NB4 (cell line): ENCODE data around the gene ASIC1.

Experiments used
- CTCF ChIP-seq: IDR thresholded peaks from one replicate; pipeline ENCODE4 v1.5.1; 2012; ENCODE audit warnings: low read depth, low read length
- MAX ChIP-seq: IDR thresholded peaks from 2 replicates; pipeline ENCODE4 v1.6.1; 2011; ENCODE audit warnings: low read depth, low read length
- MYC ChIP-seq: IDR thresholded peaks from 2 replicates; pipeline ENCODE4 v1.6.1; 2011; ENCODE audit warnings: low read depth, low read length
- POLR2A ChIP-seq: IDR thresholded peaks from 2 replicates; pipeline ENCODE4 v1.6.1; 2011; ENCODE audit warnings: mild to moderate bottlenecking; ENCODE audit not compliant: insufficient read length; ENCODE audit errors: extremely low read depth

DNA sequence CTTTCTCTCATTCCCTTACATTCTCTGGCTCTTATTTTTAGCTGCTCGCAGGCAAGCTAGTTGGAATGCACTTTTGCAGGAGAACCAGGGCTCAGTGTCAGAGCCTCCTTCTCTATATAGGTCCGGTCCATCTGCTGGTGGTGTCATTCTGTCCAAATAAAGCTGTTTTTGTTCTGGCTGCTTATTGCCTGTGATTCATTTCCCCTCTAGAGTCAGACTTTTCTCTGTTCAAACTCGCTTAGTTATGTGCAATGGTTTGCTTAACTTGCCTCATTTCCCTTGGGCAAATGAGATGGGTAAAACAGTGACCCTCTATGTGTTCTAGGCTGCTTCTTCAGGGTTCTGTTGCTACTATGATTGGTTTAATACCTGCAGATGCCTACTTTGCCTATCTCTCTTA is 30.6 kb downstream of the ASIC1 start:
- TF ChIP-seq POLR2A (no peak), CTCF (no peak), MAX (no peak), MYC (no peak)
